Measurements from ENCODE around the gene ATXN1.

The ATXN1 gene

GRCh38 chr6:16752206-16752866, 8.9 kb downstream of the ATXN1 start:
- Histone ChIP-seq H3K36me3 (ENCODE audit: control insufficient read depth, insufficient read depth, low read length) (peaks cover 4% of the 10 kb centered on the region), H3K27me3 (replicated peaks; ENCODE audit: control insufficient read depth, insufficient read depth, low read length) (no peaks in the 10 kb centered on the region), H3K4me3 (replicated peaks; ENCODE audit: low read depth, low read length) (no peak overlapping the region)
- DNase-seq (ENCODE audit: extremely low read depth, insufficient read length), result no peak
- no peak for TF ChIP-seq CTCF (IDR thresholded peaks at IDR 0.05; ENCODE audit: insufficient read depth, low read length, poor library complexity, severe bottlenecking)

GRCh38 chr6:16751251-16751946, 9.9 kb downstream of the ATXN1 start:
- H3K4me3 ChIP-seq (replicated peaks; ENCODE audit: low read depth, low read length), result no peak overlapping the region
- no peak for DNase-seq (ENCODE audit: extremely low read depth, insufficient read length)
- H3K36me3 ChIP-seq (ENCODE audit: control insufficient read depth, insufficient read depth, low read length), result peaks cover 4% of the 10 kb centered on the region
- TF ChIP-seq CTCF (IDR thresholded peaks at IDR 0.05; ENCODE audit: insufficient read depth, low read length, poor library complexity, severe bottlenecking), result no peak
- no peaks in the 10 kb centered on the region for H3K27me3 ChIP-seq (replicated peaks; ENCODE audit: control insufficient read depth, insufficient read depth, low read length)

GRCh38 chr6:16750566-16750965, 10.7 kb downstream of the ATXN1 start:
- DNase-seq (ENCODE audit: extremely low read depth, insufficient read length), result no peak
- no peak overlapping the region for H3K4me3 ChIP-seq (replicated peaks; ENCODE audit: low read depth, low read length)
- no peaks in the 10 kb centered on the region for H3K27me3 ChIP-seq (replicated peaks; ENCODE audit: control insufficient read depth, insufficient read depth, low read length)
- peaks cover 4% of the 10 kb centered on the region for H3K36me3 ChIP-seq (ENCODE audit: control insufficient read depth, insufficient read depth, low read length)
- no peak for TF ChIP-seq CTCF (IDR thresholded peaks at IDR 0.05; ENCODE audit: insufficient read depth, low read length, poor library complexity, severe bottlenecking)

- DNase-seq (ENCODE audit: extremely low read depth, insufficient read length), result no peak
- Histone ChIP-seq H3K4me3 (replicated peaks; ENCODE audit: low read depth, low read length) (no peak overlapping the region), H3K27me3 (replicated peaks; ENCODE audit: control insufficient read depth, insufficient read depth, low read length) (no peaks in the 10 kb centered on the region), H3K36me3 (ENCODE audit: control insufficient read depth, insufficient read depth, low read length) (peaks cover 4% of the 10 kb centered on the region)
- TF ChIP-seq CTCF (IDR thresholded peaks at IDR 0.05; ENCODE audit: insufficient read depth, low read length, poor library complexity, severe bottlenecking), result no peak
These were observed 11.5 kb downstream of the ATXN1 start for GRCh38 chr6:16749516-16750485.

- no peak for DNase-seq (ENCODE audit: extremely low read depth, insufficient read length)
- no peak overlapping the region for H3K4me3 ChIP-seq (replicated peaks; ENCODE audit: low read depth, low read length)
- H3K27me3 ChIP-seq (replicated peaks; ENCODE audit: control insufficient read depth, insufficient read depth, low read length), result no peaks in the 10 kb centered on the region
- peaks cover 3% of the 10 kb centered on the region for H3K36me3 ChIP-seq (ENCODE audit: control insufficient read depth, insufficient read depth, low read length)
- TF ChIP-seq CTCF (IDR thresholded peaks at IDR 0.05; ENCODE audit: insufficient read depth, low read length, poor library complexity, severe bottlenecking), result no peak
These were observed 13.3 kb downstream of the ATXN1 start for GRCh38 chr6:16748025-16748319.
